ENCODE measurements around the gene PPP1R15A.

- TF ChIP-seq POLR2A (IDR thresholded peaks at IDR 0.05) (peak; percentile 35 to 55), CTCF (IDR thresholded peaks at IDR 0.05) (peak in 3 of 4 experiments; percentile 20 to 65 (median 35)), EP300 (IDR thresholded peaks at IDR 0.05) (no peak), POLR2AphosphoS5 (IDR thresholded peaks at IDR 0.05) (peak; percentile 87)
Observed at GRCh38 chr19:48899781-48900476, 27.7 kb downstream of the PPP1R15A start, which contains the start of gene NUCB1.

Measured in gastroesophageal sphincter (tissue), 3 donors.